ENCODE data around the gene STARD10.

DNA sequence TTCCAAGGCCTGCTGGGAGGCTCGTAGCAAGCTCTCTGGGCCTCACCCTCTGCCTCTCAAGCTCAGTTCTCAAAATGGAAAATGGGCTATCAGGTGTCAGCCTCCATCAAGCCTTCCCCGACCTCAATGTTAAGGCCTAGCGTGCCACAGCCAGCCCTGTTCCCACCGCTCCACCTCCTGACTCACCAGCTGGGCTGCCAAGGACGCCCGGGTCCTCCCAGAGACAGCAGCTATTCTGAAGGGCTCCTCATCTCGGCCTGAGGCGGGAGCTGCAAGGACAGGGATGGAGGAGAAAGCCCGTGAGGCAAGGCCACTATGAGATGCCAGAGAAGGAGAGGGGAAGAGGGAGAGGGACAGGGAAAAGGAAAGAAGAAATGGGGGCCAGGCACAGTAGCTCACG lies 61.5 kb downstream of the STARD10 start:
- TF ChIP-seq, protein P1, sequence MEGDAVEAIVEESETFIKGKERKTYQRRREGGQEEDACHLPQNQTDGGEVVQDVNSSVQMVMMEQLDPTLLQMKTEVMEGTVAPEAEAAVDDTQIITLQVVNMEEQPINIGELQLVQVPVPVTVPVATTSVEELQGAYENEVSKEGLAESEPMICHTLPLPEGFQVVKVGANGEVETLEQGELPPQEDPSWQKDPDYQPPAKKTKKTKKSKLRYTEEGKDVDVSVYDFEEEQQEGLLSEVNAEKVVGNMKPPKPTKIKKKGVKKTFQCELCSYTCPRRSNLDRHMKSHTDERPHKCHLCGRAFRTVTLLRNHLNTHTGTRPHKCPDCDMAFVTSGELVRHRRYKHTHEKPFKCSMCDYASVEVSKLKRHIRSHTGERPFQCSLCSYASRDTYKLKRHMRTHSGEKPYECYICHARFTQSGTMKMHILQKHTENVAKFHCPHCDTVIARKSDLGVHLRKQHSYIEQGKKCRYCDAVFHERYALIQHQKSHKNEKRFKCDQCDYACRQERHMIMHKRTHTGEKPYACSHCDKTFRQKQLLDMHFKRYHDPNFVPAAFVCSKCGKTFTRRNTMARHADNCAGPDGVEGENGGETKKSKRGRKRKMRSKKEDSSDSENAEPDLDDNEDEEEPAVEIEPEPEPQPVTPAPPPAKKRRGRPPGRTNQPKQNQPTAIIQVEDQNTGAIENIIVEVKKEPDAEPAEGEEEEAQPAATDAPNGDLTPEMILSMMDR (IDR thresholded peaks at IDR 0.05; ENCODE audit: low read length): no peak
- TF ChIP-seq EZH2 (IDR thresholded peaks at IDR 0.05; ENCODE audit: borderline replicate concordance, low read length): no peak
